GM23338 (cell line): ENCODE results near the gene MMD. TPM values are rescaled to one million over a fixed set of nuclear protein-coding genes. Genes with fewer than 3 reads are reported as not detected.

Experiments used
- ATAC-seq: fragments of 200-7000 bp; cut with Tn5 transposase; 3 replicates; pipeline ENCODE4 v1.9.1; 2020
- DNase-seq: peaks from one replicate; pipeline ENCODE4 v3.0.0-alpha.2; 2015; ENCODE audit warnings: low spot score
- H2AFZ ChIP-seq: fragments of 200-600 bp; sonication (generic); 2 replicates; pipeline ENCODE4 v1.8.0; 2016; ENCODE audit warnings: antibody characterized with exemption, mild to moderate bottlenecking, moderate library complexity
- H3F3A ChIP-seq: fragments of 200-600 bp; sonication (generic); replicated peaks from 2 replicates; pipeline ENCODE4 v1.8.0; 2017; ENCODE audit warnings: antibody characterized with exemption, mixed run types, low read depth
- H3K27ac ChIP-seq: fragments of 200-600 bp; sonication (generic); 2 replicates; pipeline ENCODE4 v1.6.1; 2016; ENCODE audit warnings: low read depth
- H3K27me3 ChIP-seq: fragments of 200-600 bp; sonication (generic); 2 replicates; pipeline ENCODE4 v1.8.0; 2016; ENCODE audit warnings: mild to moderate bottlenecking, mixed run types, moderate library complexity; ENCODE audit not compliant: insufficient read depth
- H3K36me3 ChIP-seq: fragments of 200-600 bp; sonication (generic); 2 replicates; pipeline ENCODE4 v1.8.0; 2016; ENCODE audit warnings: mild to moderate bottlenecking; ENCODE audit not compliant: insufficient read depth
- H3K4me1 ChIP-seq: fragments of 200-600 bp; sonication (generic); 2 replicates; pipeline ENCODE4 v1.8.0; 2016; ENCODE audit warnings: mild to moderate bottlenecking, moderate library complexity; ENCODE audit not compliant: insufficient read depth
- H3K4me2 ChIP-seq: fragments of 200-600 bp; sonication (generic); 2 replicates; pipeline ENCODE4 v1.7.1; 2017; ENCODE audit warnings: mixed run types
- H3K4me3 ChIP-seq: fragments of 200-600 bp; sonication (generic); 2 replicates; pipeline ENCODE4 v1.6.1; 2016; ENCODE audit warnings: mixed run types
- H3K79me2 ChIP-seq: fragments of 200-600 bp; sonication (generic); replicated peaks from 2 replicates; pipeline ENCODE4 v1.8.0; 2017; ENCODE audit warnings: mild to moderate bottlenecking; ENCODE audit not compliant: insufficient read depth
- H3K9me2 ChIP-seq: fragments of 200-600 bp; sonication (generic); 2 replicates; pipeline ENCODE4 v1.8.0; 2017; ENCODE audit not compliant: insufficient read depth
- H4K20me1 ChIP-seq: fragments of 200-600 bp; sonication (generic); replicated peaks from 2 replicates; pipeline ENCODE4 v1.8.0; 2017; ENCODE audit warnings: mild to moderate bottlenecking; ENCODE audit not compliant: insufficient read depth
- H3K27ac Mint-ChIP-seq: 2 replicates; pipeline ENCODE4 v1.8.0; 2020; ENCODE audit warnings: inconsistent platforms, mild to moderate bottlenecking, moderate library complexity, mixed read lengths
- H3K27me3 Mint-ChIP-seq: 3 replicates; pipeline ENCODE4 v1.8.0; 2022; ENCODE audit warnings: low read depth, mild to moderate bottlenecking, moderate library complexity, mixed read lengths, inconsistent platforms; ENCODE audit not compliant: insufficient read depth, poor library complexity
- H3K36me3 Mint-ChIP-seq: 3 replicates; pipeline ENCODE4 v1.8.0; 2021; ENCODE audit warnings: low read depth, mild to moderate bottlenecking, inconsistent platforms, moderate library complexity, mixed read lengths
- H3K4me1 Mint-ChIP-seq: 3 replicates; pipeline ENCODE4 v1.8.0; 2020; ENCODE audit warnings: mild to moderate bottlenecking, inconsistent platforms, mixed read lengths
- H3K4me3 Mint-ChIP-seq: 3 replicates; pipeline ENCODE4 v1.8.0; 2021; ENCODE audit warnings: moderate library complexity, mild to moderate bottlenecking, inconsistent platforms, mixed read lengths
- H3K9me3 Mint-ChIP-seq: 3 replicates; pipeline ENCODE4 v1.8.0; 2020; ENCODE audit warnings: moderate library complexity, mild to moderate bottlenecking, inconsistent platforms, mixed read lengths
- CREB1 ChIP-seq: fragments of 250-450 bp; sonication (Bioruptor Pico); IDR thresholded peaks from 2 replicates; pipeline ENCODE4 v1.5.0; 2020; ENCODE audit warnings: low read depth, mild to moderate bottlenecking, moderate library complexity
- EZH2 ChIP-seq: fragments of 200-600 bp; sonication (generic); IDR thresholded peaks from one replicate; pipeline ENCODE4 v1.8.0; 2017; ENCODE audit warnings: antibody characterized with exemption, mild to moderate bottlenecking, low read depth; ENCODE audit not compliant: unreplicated experiment
- EZH2phosphoT487 ChIP-seq: fragments of 200-600 bp; sonication (generic); IDR thresholded peaks from one replicate; pipeline ENCODE4 v1.8.1; 2018; ENCODE audit warnings: antibody characterized with exemption; ENCODE audit not compliant: unreplicated experiment
- NANOG ChIP-seq: IDR thresholded peaks from 2 replicates; pipeline ENCODE4 v1.6.1; 2016; ENCODE audit warnings: antibody characterized with exemption, borderline replicate concordance
- STAT1 ChIP-seq: IDR thresholded peaks from one replicate; pipeline ENCODE4 v1.6.1; 2016; ENCODE audit warnings: antibody characterized with exemption; ENCODE audit not compliant: unreplicated experiment
- ZNF331 ChIP-seq: fragments of 250-450 bp; sonication (Bioruptor Pico); IDR thresholded peaks from 2 replicates; pipeline ENCODE4 v1.5.0; 2020; ENCODE audit warnings: low read depth, mild to moderate bottlenecking, moderate library complexity
- polyA plus RNA-seq: library from polyadenylated mRNA; unstranded; fragments of >200 nt; fragmentation: Nextera tagmentation; extraction: Ambion mirVana; gene quantifications from 2 replicates; pipeline ENCODE4 v1.2.1, GENCODE V29; 2016
- total RNA-seq: library from RNA; depleted of rRNA; stranded (reverse); fragments of >200 nt; shearing (Covaris generic); gene quantifications from 2 replicates; pipeline ENCODE4 v1.2.3, GENCODE V29; 2014
- TF ChIP-seq, protein P1 (sequence below), 2 experiments: fragments of 200-600 bp in 1 of 2; sonication (generic) in 1 of 2; conservative IDR thresholded peaks; 2 replicates each; pipeline versions ENCODE4 v1.5.1 to v1.6.1; 2016 to 2017; ENCODE audit warnings: antibody characterized with exemption in 2 of 2, low read depth in 2 of 2, mild to moderate bottlenecking in 2 of 2, moderate library complexity in 1 of 2
- TF ChIP-seq, protein P2 (sequence below): fragments of 250-450 bp; sonication (Bioruptor Pico); IDR thresholded peaks from 2 replicates; pipeline ENCODE4 v1.5.0; 2020; ENCODE audit warnings: mild to moderate bottlenecking, moderate library complexity
- TF ChIP-seq, protein P3 (sequence below): IDR thresholded peaks from 2 replicates; pipeline ENCODE4 v1.6.1; 2016; ENCODE audit warnings: antibody characterized with exemption

The MMD gene
- total and polyA plus RNA-seq, 2 experiments from 2014 or later, result 46.4 to 47.0 TPM

DNA sequence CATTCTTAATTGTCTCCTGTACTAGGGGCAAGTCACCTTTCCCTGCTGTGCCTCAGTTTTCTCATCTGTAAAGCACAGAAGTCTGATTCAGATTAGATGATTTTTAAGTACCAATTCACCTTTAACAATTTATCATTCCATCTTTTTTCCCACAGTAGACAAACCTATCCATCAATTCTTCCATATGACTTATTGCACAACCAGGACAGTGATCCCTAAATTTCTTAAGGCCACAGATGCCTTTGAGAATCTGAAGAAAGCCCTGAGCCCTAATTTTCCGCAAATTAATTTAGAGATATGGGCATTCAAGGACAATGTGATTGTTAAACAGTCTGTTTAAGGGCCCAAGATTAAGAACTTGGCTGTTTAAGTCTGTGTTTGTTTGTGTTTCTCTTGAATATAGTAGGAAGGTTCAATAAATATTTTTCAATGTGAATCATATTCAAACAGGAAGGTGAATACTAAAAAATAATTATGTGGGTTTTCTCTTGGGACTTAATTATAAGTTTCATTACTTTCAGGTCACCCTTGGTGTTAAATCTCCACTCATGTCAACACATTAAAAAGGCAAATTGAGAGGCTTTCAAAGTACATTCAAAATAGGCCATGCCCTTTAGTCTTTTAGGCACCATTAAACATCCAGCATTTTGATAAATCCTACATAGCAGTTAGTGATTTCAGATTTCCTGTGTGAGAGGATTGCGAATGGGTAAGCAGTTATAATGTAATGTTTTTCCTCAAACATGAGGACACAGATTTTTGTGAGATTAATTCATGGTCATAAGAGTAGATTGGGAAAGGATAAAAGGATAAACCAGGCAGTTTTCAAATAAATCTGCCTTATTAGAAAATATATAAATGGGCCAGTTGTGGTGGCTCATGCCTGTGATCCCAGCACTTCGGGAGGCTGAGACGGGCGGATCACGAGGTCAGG lies 34.9 kb upstream of the MMD start (continued):
- no peak for TF ChIP-seq STAT1
- TF ChIP-seq, protein P1, sequence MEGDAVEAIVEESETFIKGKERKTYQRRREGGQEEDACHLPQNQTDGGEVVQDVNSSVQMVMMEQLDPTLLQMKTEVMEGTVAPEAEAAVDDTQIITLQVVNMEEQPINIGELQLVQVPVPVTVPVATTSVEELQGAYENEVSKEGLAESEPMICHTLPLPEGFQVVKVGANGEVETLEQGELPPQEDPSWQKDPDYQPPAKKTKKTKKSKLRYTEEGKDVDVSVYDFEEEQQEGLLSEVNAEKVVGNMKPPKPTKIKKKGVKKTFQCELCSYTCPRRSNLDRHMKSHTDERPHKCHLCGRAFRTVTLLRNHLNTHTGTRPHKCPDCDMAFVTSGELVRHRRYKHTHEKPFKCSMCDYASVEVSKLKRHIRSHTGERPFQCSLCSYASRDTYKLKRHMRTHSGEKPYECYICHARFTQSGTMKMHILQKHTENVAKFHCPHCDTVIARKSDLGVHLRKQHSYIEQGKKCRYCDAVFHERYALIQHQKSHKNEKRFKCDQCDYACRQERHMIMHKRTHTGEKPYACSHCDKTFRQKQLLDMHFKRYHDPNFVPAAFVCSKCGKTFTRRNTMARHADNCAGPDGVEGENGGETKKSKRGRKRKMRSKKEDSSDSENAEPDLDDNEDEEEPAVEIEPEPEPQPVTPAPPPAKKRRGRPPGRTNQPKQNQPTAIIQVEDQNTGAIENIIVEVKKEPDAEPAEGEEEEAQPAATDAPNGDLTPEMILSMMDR (conservative IDR thresholded peaks at IDR 0.05; ENCODE audit: low read depth in 2 of 2), result no peak
- TF ChIP-seq ZNF331 (CRISPR knock-in tag), result no peak
- TF ChIP-seq EZH2, result no peak
- TF ChIP-seq CREB1 (CRISPR knock-in tag), result no peak

DNA sequence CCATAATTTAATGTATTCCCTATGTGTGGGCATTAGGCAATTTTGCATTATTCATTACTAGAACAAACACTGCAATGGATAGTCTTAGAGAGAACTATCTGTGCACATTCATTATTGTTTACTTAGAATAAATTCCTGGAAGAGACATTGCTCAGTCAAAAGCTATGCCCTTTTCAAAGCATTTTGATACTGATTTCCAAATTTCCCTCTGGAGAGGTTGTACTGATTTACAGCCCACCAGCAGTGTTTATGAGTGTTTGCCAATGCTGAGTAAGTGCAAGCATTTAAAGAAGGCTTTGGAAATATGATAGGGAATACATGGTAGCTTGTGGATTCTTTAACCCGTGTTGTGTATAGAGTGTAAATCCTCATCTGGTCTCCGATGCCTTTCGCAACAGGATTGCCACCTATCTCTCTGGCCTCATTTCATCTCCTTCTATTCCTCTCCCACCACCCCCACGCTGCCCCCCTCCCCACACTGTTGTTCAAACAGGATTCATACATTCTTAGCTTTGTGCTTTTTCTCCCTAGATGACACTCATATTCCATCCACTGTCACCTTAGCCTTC lies 33.4 kb upstream of the MMD start:
- ATAC-seq, result no peak
- H3K4me3 Mint-ChIP-seq, result no peak overlapping the region
- H3K27me3 Mint-ChIP-seq, result peaks cover 2% of the 10 kb centered on the region
- no peak overlapping the region for H3K27ac ChIP-seq
- peaks cover 22% of the 10 kb centered on the region; the same call in 1 of the 2 replicates for H3K4me1 ChIP-seq
- no peak overlapping the region for H3K4me3 ChIP-seq
- no peak overlapping the region for H2AFZ ChIP-seq
- no peak for TF ChIP-seq NANOG
- TF ChIP-seq, protein P2, sequence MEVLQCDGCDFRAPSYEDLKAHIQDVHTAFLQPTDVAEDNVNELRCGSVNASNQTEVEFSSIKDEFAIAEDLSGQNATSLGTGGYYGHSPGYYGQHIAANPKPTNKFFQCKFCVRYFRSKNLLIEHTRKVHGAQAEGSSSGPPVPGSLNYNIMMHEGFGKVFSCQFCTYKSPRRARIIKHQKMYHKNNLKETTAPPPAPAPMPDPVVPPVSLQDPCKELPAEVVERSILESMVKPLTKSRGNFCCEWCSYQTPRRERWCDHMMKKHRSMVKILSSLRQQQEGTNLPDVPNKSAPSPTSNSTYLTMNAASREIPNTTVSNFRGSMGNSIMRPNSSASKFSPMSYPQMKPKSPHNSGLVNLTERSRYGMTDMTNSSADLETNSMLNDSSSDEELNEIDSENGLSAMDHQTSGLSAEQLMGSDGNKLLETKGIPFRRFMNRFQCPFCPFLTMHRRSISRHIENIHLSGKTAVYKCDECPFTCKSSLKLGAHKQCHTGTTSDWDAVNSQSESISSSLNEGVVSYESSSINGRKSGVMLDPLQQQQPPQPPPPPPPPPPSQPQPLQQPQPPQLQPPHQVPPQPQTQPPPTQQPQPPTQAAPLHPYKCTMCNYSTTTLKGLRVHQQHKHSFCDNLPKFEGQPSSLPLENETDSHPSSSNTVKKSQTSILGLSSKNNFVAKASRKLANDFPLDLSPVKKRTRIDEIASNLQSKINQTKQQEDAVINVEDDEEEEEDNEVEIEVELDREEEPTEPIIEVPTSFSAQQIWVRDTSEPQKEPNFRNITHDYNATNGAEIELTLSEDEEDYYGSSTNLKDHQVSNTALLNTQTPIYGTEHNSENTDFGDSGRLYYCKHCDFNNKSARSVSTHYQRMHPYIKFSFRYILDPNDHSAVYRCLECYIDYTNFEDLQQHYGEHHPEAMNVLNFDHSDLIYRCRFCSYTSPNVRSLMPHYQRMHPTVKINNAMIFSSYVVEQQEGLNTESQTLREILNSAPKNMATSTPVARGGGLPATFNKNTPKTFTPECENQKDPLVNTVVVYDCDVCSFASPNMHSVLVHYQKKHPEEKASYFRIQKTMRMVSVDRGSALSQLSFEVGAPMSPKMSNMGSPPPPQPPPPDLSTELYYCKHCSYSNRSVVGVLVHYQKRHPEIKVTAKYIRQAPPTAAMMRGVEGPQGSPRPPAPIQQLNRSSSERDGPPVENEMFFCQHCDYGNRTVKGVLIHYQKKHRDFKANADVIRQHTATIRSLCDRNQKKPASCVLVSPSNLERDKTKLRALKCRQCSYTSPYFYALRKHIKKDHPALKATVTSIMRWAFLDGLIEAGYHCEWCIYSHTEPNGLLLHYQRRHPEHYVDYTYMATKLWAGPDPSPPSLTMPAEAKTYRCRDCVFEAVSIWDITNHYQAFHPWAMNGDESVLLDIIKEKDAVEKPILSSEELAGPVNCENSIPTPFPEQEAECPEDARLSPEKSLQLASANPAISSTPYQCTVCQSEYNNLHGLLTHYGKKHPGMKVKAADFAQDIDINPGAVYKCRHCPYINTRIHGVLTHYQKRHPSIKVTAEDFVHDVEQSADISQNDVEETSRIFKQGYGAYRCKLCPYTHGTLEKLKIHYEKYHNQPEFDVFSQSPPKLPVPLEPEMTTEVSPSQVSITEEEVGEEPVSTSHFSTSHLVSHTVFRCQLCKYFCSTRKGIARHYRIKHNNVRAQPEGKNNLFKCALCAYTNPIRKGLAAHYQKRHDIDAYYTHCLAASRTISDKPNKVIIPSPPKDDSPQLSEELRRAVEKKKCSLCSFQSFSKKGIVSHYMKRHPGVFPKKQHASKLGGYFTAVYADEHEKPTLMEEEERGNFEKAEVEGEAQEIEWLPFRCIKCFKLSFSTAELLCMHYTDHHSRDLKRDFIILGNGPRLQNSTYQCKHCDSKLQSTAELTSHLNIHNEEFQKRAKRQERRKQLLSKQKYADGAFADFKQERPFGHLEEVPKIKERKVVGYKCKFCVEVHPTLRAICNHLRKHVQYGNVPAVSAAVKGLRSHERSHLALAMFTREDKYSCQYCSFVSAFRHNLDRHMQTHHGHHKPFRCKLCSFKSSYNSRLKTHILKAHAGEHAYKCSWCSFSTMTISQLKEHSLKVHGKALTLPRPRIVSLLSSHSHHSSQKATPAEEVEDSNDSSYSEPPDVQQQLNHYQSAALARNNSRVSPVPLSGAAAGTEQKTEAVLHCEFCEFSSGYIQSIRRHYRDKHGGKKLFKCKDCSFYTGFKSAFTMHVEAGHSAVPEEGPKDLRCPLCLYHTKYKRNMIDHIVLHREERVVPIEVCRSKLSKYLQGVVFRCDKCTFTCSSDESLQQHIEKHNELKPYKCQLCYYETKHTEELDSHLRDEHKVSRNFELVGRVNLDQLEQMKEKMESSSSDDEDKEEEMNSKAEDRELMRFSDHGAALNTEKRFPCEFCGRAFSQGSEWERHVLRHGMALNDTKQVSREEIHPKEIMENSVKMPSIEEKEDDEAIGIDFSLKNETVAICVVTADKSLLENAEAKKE (CRISPR knock-in tag), result no peak
- TF ChIP-seq, protein P1 (conservative IDR thresholded peaks at IDR 0.05; ENCODE audit: low read depth in 2 of 2), result no peak
- no peak for TF ChIP-seq ZNF331 (CRISPR knock-in tag)
- no peak for TF ChIP-seq CREB1 (CRISPR knock-in tag)
- TF ChIP-seq STAT1, result no peak
- no peak for TF ChIP-seq EZH2phosphoT487
- TF ChIP-seq EZH2, result no peak
- TF ChIP-seq, protein P3, sequence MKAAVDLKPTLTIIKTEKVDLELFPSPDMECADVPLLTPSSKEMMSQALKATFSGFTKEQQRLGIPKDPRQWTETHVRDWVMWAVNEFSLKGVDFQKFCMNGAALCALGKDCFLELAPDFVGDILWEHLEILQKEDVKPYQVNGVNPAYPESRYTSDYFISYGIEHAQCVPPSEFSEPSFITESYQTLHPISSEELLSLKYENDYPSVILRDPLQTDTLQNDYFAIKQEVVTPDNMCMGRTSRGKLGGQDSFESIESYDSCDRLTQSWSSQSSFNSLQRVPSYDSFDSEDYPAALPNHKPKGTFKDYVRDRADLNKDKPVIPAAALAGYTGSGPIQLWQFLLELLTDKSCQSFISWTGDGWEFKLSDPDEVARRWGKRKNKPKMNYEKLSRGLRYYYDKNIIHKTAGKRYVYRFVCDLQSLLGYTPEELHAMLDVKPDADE, result no peak
- no peaks in the 10 kb centered on the region for H3K27me3 ChIP-seq
- H3F3A ChIP-seq, result no peaks in the 10 kb centered on the region
- H4K20me1 ChIP-seq, result no peaks in the 10 kb centered on the region
- no peaks in the 10 kb centered on the region for H3K36me3 ChIP-seq
- H3K9me2 ChIP-seq, result no peaks in the 10 kb centered on the region
- no peaks in the 10 kb centered on the region for H3K79me2 ChIP-seq
- peaks cover 39% of the 10 kb centered on the region for H3K4me1 Mint-ChIP-seq
- no peaks in the 10 kb centered on the region for H3K9me3 Mint-ChIP-seq
- H3K36me3 Mint-ChIP-seq, result no peaks in the 10 kb centered on the region
- H3K27ac Mint-ChIP-seq, result no peak overlapping the region
- no peak overlapping the region for H3K4me2 ChIP-seq
- no peak for DNase-seq
